Measurements from ENCODE around the gene ESAM.
"Not testable (repeated sequence)": the region's sequence is repeated elsewhere in the genome, so short reads cannot be mapped to it uniquely, and the experiment has no call there.

The ESAM gene

DNA sequence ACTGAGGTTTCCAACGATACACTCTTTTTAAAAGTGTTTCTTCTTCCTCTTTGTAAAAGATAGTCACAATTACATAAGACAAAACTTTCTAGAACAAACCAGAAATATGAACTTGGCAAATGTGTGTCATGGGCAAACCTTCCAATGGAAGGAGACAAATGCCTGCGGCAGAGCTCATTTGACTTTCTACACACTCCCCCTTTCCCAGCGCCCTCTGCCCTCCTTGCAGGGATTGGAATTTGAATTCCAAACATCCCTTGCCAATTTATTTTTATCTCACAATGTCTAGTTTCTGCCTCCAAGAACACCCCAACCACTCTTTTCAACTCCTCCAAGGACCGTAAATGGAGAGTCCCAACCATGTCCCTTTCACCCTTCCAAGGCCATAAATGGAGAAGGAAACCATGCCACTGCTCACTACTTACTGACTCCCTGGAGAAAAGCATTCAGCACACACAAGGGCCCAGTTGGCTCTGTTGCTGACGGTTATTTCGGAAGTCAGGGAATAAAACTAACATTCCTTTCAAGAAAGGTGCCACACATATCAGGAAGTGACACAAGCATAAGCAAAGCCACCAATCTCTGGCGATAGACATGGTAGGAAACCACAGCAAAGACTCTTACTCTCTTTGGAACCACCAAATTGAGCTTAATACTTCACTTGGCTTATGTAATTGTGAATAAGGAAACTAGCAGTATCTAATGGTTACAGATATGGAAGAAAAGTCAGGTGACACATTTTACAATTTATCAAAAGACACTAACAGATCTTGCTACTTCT lies 15.0 kb upstream of the ESAM start:
- DNase-seq (ENCODE audit: low read depth) = no peak

DNA sequence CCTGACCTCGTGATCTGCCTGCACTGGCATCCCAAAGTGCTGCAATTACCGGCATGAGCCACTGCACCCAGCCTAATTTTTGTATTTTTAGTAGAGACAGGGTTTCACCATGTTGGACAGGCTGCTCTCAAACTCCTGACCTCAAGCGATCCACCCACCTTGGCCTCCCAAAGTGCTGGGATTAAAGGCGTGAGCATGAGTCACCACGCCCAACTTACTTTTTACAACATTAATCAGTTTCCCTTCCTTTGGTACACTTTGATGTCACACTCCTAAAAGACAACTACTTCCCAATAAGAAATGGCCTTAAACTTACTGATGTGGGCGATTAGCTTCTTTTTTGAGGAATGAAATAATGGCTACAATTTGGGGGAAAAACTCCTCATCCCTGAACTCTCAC lies 8.9 kb upstream of the ESAM start:
- not testable (repeated sequence) for DNase-seq (ENCODE audit: low read depth)

GRCh38 chr11:124769806-124770774 lies 8.0 kb upstream of the ESAM start:
- DNase-seq (ENCODE audit: low read depth) = no peak

- DNase-seq (ENCODE audit: low read depth) = no peak
Measured at GRCh38 chr11:124768914-124769313, 6.8 kb upstream of the ESAM start.

DNA sequence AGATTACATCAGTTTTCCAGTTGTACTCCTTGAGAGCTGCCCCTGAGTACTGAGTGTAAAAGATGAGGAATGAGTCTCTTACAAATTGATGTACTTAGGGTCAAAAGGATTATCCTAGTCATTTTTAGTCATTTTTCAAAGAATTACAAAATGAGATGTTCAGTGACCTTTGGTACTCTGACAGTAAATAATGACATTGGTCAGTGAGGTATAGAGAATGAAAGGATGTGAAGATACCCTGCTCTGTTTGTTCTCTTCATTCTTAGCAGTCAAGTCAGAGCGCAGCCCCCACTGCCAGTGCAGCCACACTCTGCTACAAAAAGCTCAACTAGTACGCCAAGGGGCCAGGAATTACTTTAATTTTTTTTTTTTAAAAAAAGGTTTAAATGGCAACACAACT lies 4.1 kb upstream of the ESAM start:
- no peak for DNase-seq (ENCODE audit: low read depth)

DNA sequence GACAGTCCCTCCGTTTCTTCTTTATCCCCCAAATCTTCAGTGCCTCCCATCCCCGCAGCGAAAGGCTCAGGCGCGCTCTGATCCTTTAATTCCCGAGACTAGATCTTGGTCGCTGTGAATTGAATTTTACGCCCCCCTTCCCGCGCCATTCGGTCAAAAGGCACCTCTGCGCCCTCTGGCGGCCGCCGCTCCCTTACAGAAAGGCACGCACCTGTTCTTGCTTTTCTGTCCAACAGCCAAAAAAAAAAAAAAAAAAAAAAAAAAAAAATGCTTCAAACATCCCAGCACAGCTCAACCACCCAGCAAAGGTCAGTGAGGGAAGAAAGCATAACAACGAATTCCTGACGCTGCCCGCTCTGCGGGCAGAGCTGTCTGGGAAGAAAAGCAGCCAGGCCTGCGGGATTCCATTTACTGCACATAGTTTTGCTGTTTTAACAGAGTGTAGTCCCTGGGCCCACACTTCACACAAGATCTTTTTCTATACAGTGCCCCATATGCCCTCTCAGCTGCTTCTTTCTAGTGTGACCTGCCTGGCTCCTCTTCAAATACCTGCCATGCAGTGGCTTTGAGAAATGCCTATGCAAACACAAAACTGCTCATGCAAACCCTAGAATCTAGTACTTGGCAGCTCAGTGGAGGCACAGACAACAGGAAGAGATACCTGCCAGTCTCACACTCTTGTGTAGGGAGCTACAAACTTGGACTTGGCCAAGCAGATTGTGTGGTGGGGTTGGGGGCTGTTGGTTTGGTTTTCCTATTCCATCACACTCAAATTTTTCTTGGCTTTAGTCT lies 1.3 kb upstream of the ESAM start:
- DNase-seq (ENCODE audit: low read depth) = peak; percentile 37

- DNase-seq (ENCODE audit: low read depth) = no peak
Measured at GRCh38 chr11:124762624-124763155, 600 bp upstream of the ESAM start.

GRCh38 chr11:124761301-124762104 lies 587 bp downstream of the ESAM start:
- no peak for DNase-seq (ENCODE audit: low read depth)

DNA sequence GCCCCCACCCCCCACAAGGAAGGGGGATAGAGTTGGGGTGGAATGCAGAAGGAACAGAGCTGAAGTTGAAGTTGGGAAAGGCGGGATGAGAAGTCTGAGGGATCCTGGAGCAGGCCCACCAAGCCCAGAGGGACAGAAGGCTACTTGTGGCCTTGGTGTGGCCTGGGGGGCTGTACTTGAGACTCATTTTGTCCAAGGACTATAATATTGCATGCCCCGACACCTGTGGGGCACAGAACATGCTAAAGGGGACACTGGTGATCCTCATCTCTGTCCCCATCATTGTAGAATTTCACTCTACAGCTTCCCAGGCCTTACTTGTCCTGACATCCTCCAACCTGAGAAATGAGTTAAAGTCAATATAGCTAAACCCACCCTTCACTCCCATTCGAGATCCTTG lies 1.3 kb downstream of the ESAM start:
- no peak for DNase-seq (ENCODE audit: low read depth)

DNA sequence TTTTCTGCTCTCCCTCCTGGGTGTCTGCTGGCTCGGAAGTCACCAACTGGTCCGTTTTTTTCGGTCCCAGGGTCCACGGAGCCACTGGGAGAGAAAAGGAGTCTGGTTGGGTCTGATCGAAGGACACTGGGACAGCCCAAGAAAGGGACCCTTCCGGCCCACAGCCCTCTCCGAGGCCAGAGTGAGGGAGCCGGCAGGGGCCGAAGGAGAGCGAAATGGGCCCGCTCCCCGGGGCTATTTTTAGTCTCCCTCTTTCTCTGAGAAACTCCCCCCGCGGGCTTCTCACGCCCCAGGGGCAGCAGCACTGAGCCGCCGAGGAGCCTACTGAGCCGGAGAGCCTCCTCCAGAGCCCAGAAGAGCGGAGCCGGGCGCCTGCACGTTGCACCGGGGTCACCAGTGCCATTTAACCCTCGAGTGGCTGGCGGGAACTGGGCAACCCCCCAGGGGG lies 1.9 kb downstream of the ESAM start:
- no peak for DNase-seq (ENCODE audit: low read depth)

DNA sequence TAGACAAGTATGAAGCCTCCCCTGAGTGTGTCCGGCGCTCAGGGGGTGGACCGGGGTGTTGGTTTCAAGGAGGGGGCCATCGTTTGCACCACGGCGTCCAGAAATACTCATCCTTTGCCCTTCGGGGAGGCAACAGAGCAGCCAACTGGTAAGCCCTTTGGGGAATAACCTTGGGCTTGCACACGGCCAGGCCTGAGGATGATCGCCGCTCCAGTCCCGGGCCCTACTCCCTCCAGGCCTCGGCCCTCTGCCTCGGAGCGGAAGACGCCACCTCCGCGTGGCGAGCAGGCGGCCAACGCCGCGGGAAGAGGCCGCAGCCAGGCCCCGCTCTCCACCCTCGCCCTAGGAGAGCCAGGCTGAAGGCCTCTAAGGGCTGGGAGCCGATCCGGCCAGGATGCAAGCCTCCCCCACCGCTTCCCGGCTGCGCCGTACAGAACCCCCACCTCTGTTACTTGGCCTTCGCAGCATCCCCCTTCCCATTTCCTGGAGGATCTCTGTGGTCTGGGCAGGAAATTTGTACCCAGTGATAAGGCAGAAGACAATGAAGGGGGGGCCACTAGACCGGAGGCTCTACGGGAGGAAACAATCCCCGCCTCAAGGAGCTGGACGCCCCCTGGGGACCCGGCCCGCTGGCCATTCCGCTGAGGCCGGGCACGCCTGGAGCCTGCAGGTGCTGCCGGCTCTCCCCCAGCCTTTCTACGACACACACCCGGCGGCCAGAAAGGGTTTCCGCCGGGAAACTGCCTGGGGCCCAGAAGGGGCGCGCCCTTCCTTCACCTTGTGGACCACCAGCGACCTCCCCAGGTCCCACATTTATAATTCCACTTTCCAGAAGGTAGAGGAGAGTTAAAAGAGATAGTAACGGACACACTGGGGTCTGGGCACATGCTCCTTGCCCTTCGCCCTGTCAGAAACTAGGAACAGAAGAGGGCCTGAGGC lies 2.6 kb downstream of the ESAM start:
- DNase-seq (ENCODE audit: low read depth) = no peak

GRCh38 chr11:124758355-124759265 lies 3.5 kb downstream of the ESAM start:
- DNase-seq (ENCODE audit: low read depth) = peak; percentile 39

DNA sequence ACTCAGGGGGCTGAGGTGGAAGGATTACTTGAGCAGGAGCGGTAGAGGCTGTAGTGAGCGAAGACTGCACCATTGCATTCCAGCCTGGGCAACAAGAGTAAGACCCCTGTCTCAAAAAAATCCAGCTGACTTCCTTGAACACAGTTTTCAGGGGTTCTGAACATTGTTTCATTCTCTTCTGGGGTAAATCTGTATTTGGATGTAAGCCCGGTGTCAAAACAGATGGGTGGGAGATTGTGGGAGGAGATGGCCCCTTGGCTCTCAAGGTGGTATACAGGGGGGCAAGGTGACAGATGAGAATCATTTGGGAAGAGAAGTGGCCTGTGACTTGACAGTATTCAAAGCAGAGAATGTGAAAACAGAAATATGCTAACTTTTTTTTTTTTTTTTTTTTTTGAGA lies 4.8 kb downstream of the ESAM start:
- no peak for DNase-seq (ENCODE audit: low read depth)

DNA sequence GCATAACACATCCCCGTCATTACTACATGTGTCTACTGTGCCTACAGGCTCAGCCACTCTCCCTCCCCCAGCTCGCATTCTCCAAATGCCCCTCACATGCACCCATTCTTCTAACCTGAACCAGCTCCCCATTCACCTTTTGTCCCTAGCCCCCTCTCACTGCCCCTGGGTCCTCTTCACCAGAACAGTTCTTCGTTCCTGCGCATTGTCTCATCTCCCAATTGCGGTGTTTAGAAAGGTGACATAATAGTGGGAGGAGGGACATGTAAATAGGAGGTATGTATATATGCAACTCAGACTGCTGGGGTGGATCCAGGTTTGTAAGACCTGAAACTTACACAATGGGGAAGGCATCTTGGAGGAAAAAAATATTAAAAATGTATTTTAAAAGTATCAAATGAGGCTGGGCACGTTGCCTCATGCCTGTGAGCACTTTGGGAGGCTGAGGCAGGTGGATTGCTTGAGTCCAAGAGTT lies 5.3 kb downstream of the ESAM start:
- DNase-seq (ENCODE audit: low read depth) = no peak

DNA sequence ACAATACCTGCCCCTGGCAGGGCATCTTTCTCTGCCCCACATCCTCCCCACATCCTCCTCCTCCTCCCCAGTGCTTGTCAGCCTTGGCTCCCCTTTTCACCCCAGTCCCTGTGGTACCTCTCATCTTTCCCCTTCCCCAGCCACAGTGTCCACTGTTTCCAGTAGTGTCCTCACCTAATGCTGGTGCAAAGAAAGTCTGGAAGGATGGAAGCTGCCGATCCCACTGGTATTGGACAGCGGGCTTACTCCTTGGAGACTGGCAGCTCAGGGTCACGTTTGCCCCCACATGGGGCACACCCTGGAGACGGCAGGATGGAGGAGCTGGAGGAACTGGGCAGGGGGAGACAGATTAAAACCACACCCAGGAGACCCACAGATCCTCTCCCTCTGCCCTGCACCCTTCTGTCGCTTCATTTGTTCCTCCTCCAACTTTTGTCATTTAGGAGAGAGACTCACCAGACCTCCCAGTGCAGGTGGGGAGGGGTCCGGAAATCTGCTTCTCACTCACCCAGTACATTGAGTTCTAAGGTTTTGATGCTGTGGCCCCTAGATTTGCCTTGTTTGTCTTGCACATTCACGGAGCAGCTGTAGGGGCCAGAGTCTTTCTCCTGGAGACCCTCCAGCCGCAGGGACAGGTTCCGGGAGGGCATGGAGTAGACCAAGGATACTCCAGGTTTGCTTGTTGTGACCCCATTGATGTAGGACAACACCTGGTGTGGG lies 5.9 kb downstream of the ESAM start:
- DNase-seq (ENCODE audit: low read depth) = no peak

DNA sequence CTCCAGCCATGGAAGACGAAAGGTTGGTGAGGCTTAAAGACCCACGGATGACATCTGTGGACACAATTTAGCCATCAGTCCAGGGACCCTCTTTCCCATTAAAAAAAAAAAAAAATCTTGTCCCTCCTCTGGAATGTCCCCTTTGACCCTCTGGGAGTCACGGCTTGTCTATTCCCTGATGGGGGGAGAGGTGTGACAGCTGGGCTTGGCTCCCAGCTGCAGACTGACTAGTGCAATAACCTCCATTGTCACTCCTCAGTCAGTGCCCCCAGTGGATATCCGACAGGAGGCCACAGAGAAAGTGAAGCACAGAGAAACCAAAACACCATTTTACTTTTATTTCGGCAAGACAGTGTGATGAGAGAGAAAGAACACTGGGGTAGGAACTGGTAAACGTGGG lies 7.4 kb downstream of the ESAM start:
- no peak for DNase-seq (ENCODE audit: low read depth)

GRCh38 chr11:124754309-124754708 lies 7.8 kb downstream of the ESAM start:
- no peak for DNase-seq (ENCODE audit: low read depth)

GRCh38 chr11:124753624-124754023 lies 8.5 kb downstream of the ESAM start:
- no peak for DNase-seq (ENCODE audit: low read depth)

All from fibroblast of the conjunctiva (primary cell).